Activated CD4-positive, alpha-beta memory T cell treated with anti-CD3 and anti-CD28 coated beads for 36 hours (primary cell): ENCODE results near the gene DKKL1. TPM values are rescaled to one million over a fixed set of nuclear protein-coding genes. Genes with fewer than 3 reads are reported as not detected.
A peak's percentile ranks its signal among the peaks of the same experiment; 100 is the strongest.
"Not testable (repeated sequence)": the region's sequence is repeated elsewhere in the genome, so short reads cannot be mapped to it uniquely, and the experiment has no call there.

Source experiments
- CTCF ChIA-PET: fragments of 350-600 bp; sonication (Branson Sonifier 250); formaldehyde crosslinking; loops from one replicate; lab custom pipeline; 2021; ENCODE audit warnings: antibody characterized with exemption, inconsistent platforms; lab: Charles Lee
- POLR2A ChIA-PET: fragments of 350-600 bp; sonication (Branson Sonifier 250); formaldehyde crosslinking; loops from one replicate; lab custom pipeline; 2021; ENCODE audit warnings: antibody characterized with exemption; lab: Charles Lee
- DNase-seq: peaks from one replicate; pipeline ENCODE4 v3.0.0-alpha.2; 2020
- H3K27ac Mint-ChIP-seq: one replicate; pipeline ENCODE4 v1.8.0; 2021; ENCODE audit warnings: mixed read lengths
- H3K27me3 Mint-ChIP-seq: one replicate; pipeline ENCODE4 v1.8.0; 2021; ENCODE audit warnings: mixed read lengths
- H3K36me3 Mint-ChIP-seq: one replicate; pipeline ENCODE4 v1.8.0; 2021; ENCODE audit warnings: mixed read lengths
- H3K4me1 Mint-ChIP-seq: one replicate; pipeline ENCODE4 v1.8.0; 2021; ENCODE audit warnings: low read depth, mixed read lengths
- H3K4me3 Mint-ChIP-seq: one replicate; pipeline ENCODE4 v1.8.0; 2021; ENCODE audit warnings: mild to moderate bottlenecking, mixed read lengths
- H3K9me3 Mint-ChIP-seq: one replicate; pipeline ENCODE4 v1.8.0; 2021; ENCODE audit warnings: mixed read lengths
- intact Hi-C: fragments of 100-400 bp; cut with micrococcal nuclease; formaldehyde crosslinking; loops from one replicate; pipeline ENCODE4 v1.15.1; 2023
- total RNA-seq, 2 experiments: library from RNA; stranded (reverse); gene quantifications; one replicate each; pipeline ENCODE4 v1.2.3, GENCODE V29; 2021

DKKL1 gene
- total RNA-seq, 2 experiments from 2014 or later = not detected

DNA sequence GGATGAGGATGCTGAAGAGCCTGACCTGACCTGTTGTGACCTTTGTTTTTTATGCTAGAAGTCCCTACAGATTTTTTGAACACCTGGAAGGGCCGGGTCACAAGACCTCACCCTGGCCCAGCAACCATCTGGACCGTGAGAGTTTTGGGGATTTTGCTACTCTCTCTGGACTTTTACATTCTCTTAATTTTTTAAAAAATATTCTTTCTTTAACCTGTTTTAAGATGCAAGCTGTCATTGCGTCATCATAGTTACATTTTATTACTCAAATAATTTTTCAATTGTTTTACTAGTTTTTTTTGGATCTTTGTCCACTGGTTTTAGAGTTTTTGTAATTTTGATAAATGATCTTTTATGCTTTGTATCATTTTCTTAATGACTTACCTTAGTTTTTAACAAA is 7.5 kb downstream of the DKKL1 start:
- peaks cover 13% of the 10 kb centered on the region for H3K9me3 Mint-ChIP-seq
- no peak overlapping the region for H3K4me3 Mint-ChIP-seq
- H3K4me1 Mint-ChIP-seq = no peaks in the 10 kb centered on the region
- ChIA-PET CTCF (interaction anchor here (1.2 to 1.4 kb wide), 2 partner anchors 21 to 98 kb away, joined by 3 read pairs; no protein-coding TSS in a partner anchor), POLR2A (no interaction called here)
- H3K27me3 Mint-ChIP-seq = peaks cover 7% of the 10 kb centered on the region
- intact Hi-C loops = no loop called here
- H3K27ac Mint-ChIP-seq = no peak overlapping the region
- no peak for DNase-seq
- H3K36me3 Mint-ChIP-seq = peaks cover 8% of the 10 kb centered on the region

- CTCF ChIA-PET, H3K27ac Mint-ChIP-seq, H3K4me3 Mint-ChIP-seq, intact Hi-C loops, H3K36me3 Mint-ChIP-seq, DNase-seq, H3K27me3 Mint-ChIP-seq, POLR2A ChIA-PET, H3K4me1 Mint-ChIP-seq: not testable (repeated sequence)
- peaks cover 13% of the 10 kb centered on the region for H3K9me3 Mint-ChIP-seq
Observed at GRCh38 chr19:49373174-49373573, 9.5 kb downstream of the DKKL1 start.

DNA sequence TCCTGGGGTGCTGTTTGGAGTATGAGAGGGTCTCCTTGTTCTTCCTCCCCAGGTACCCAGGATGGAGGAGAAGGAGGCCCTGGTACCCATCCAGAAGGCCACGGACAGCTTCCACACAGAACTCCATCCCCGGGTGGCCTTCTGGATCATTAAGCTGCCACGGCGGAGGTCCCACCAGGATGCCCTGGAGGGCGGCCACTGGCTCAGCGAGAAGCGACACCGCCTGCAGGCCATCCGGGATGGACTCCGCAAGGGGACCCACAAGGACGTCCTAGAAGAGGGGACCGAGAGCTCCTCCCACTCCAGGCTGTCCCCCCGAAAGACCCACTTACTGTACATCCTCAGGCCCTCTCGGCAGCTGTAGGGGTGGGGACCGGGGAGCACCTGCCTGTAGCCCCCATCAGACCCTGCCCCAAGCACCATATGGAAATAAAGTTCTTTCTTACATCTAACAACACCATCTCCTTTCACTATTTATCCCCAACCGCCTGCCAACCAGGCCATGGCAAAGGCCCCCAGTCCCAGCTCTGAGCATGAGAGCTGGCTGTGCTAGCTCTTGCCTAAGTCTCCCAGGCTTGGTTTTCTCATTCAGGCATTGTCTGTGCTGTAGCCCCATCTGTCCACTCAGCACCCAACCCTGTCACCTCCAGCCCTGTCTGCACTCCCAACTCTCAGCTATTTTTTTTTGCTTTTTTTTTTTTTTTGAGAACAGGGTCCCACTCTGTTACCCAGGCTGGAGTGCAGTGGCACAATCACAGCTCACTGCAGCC is 11.2 kb downstream of the DKKL1 start:
- H3K4me1 Mint-ChIP-seq = no peaks in the 10 kb centered on the region
- peaks cover 1% of the 10 kb centered on the region for H3K9me3 Mint-ChIP-seq
- H3K36me3 Mint-ChIP-seq = no peaks in the 10 kb centered on the region
- no peak for DNase-seq
- ChIA-PET POLR2A (no interaction called here), CTCF (interaction anchor here (0.6 to 1.2 kb wide), 2 partner anchors 17 to 74 kb away, joined by 4 read pairs; no protein-coding TSS in a partner anchor)
- no peak overlapping the region for H3K4me3 Mint-ChIP-seq
- H3K27me3 Mint-ChIP-seq = peaks cover 2% of the 10 kb centered on the region
- no peak overlapping the region for H3K27ac Mint-ChIP-seq
- intact Hi-C loops = no loop called here

DNA sequence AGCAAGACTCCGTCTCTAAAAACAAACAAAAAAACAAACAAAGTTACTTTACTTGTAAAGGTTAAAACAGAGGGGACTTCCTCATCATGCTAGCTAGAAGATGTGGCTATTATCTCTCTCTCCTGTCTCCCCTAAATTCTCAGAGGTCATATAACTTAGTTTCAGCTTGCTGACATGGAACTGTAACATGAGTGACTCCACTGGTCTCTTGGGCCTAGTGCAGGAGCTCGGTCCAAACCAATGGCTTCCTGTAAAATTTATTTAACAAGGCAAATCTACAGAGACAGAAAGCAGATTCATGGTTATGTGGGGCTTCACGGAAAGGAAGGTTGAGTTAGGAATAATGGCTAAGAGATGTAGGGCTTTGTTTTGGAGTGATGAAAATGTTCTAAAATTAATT is 14.8 kb downstream of the DKKL1 start:
- Mint-ChIP-seq H3K9me3 (peaks cover 6% of the 10 kb centered on the region), H3K4me3 (no peak overlapping the region), H3K36me3 (no peaks in the 10 kb centered on the region), H3K4me1 (no peaks in the 10 kb centered on the region), H3K27ac (no peak overlapping the region), H3K27me3 (peaks cover 2% of the 10 kb centered on the region)
- CTCF ChIA-PET = interaction anchor here (0.8 kb wide), 1 partner anchor 73 kb away, joined by 3 read pairs; the partner anchor contains the start of gene PIH1D1
- DNase-seq = no peak
- intact Hi-C loops = no loop called here
- POLR2A ChIA-PET = no interaction called here

- ChIA-PET CTCF (interaction anchor here (0.9 kb wide), 1 partner anchor 125 kb away, joined by 3 read pairs; no protein-coding TSS in a partner anchor), POLR2A (no interaction called here)
- DNase-seq = no peak
- peaks cover 2% of the 10 kb centered on the region for H3K27me3 Mint-ChIP-seq
- H3K4me3 Mint-ChIP-seq = no peak overlapping the region
- H3K27ac Mint-ChIP-seq = no peak overlapping the region
- H3K4me1 Mint-ChIP-seq = no peaks in the 10 kb centered on the region
- intact Hi-C loops = no loop called here
- H3K36me3 Mint-ChIP-seq = no peaks in the 10 kb centered on the region
- peaks cover 6% of the 10 kb centered on the region for H3K9me3 Mint-ChIP-seq
Observed at GRCh38 chr19:49380391-49380790, 16.7 kb downstream of the DKKL1 start.

DNA sequence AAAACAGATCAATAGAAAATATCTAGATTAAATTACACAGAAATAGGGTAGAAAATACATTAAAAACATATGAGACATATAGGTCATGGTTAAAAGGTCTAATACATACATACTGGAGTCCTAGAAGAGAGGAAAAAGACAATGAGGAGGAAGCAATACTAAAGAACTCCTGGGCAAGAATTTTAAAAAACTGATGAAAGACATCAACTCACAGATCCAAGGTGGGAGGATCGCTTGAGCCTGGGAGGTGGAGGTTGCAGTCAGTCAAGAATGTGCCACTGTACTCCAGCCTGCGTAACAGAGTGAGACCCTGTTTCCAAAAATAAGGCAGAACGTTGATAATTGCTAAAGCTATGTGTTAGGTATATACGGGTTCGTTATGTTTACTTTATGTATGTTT is 19.0 kb downstream of the DKKL1 start:
- H3K9me3 Mint-ChIP-seq = peaks cover 6% of the 10 kb centered on the region
- H3K4me3 Mint-ChIP-seq = no peak overlapping the region
- H3K36me3 Mint-ChIP-seq = no peaks in the 10 kb centered on the region
- H3K27ac Mint-ChIP-seq = no peak overlapping the region
- peaks cover 3% of the 10 kb centered on the region for H3K4me1 Mint-ChIP-seq
- CTCF ChIA-PET = interaction anchor here (1.4 to 1.6 kb wide), 2 partner anchors 9 to 81 kb away, joined by 4 to 9 read pairs; no protein-coding TSS in a partner anchor
- POLR2A ChIA-PET = no interaction called here
- no peak for DNase-seq
- no peaks in the 10 kb centered on the region for H3K27me3 Mint-ChIP-seq
- intact Hi-C loops = no loop called here

- H3K9me3 Mint-ChIP-seq = peaks cover 6% of the 10 kb centered on the region
- CTCF ChIA-PET = interaction anchor here (1.4 to 1.6 kb wide), 2 partner anchors 8 to 82 kb away, joined by 4 to 9 read pairs; no protein-coding TSS in a partner anchor
- POLR2A ChIA-PET = interaction anchor here (0.6 kb wide), 1 partner anchor 13 kb away, joined by 3 read pairs; no protein-coding TSS in a partner anchor
- no peak for DNase-seq
- no peak overlapping the region for H3K27ac Mint-ChIP-seq
- H3K4me1 Mint-ChIP-seq = peaks cover 9% of the 10 kb centered on the region
- H3K27me3 Mint-ChIP-seq = no peaks in the 10 kb centered on the region
- intact Hi-C loops = no loop called here
- no peaks in the 10 kb centered on the region for H3K36me3 Mint-ChIP-seq
- H3K4me3 Mint-ChIP-seq = no peak overlapping the region
Observed at GRCh38 chr19:49383599-49383998, 19.9 kb downstream of the DKKL1 start.

DNA sequence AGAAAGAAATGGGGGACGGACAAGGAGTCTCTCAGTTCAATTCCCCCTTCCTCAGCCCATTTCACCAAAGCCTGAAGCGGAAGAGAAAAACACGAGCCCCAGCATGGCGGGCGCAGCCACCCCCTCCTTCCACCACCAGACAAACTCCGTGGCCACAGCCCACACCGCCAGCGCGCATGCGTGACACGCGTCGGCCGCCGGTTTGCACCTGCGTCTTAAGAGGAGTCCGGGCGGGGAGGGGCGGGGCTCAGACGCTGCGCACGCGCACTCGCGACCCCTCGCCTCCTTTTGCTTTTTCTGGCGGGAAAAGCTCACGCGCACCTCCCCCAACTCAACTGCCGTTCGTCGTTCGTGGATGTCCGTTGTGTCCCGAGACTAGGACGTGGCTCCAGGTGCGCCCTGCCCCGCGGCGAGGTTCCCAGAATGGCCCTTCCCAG is 24.3 kb downstream of the DKKL1 start, which contains the start of gene KASH5:
Gene KASH5 (plus strand): TSS at position 314 of the 437 bp plus-strand sequence. CDS start 2,635 bp downstream, outside the sequence.
- DNase-seq = peak; percentile 94
- intact Hi-C loops = no loop called here
- Mint-ChIP-seq H3K9me3 (no peaks in the 10 kb centered on the region), H3K27ac (peak within 1 kb of the TSS; percentile 84), H3K4me1 (peaks cover 19% of the 10 kb centered on the region), H3K27me3 (peaks cover 2% of the 10 kb centered on the region), H3K36me3 (no peaks in the 10 kb centered on the region), H3K4me3 (peak within 1 kb of the TSS; percentile 61)
- CTCF ChIA-PET = no interaction called here
- POLR2A ChIA-PET = no interaction called here

- Mint-ChIP-seq H3K9me3 (no peaks in the 10 kb centered on the region), H3K27me3 (peaks cover 2% of the 10 kb centered on the region), H3K4me1 (peaks cover 19% of the 10 kb centered on the region), H3K36me3 (no peaks in the 10 kb centered on the region), H3K27ac (no peak overlapping the region), H3K4me3 (no peak overlapping the region)
- intact Hi-C loops = no loop called here
- DNase-seq = no peak
- POLR2A ChIA-PET = no interaction called here
- CTCF ChIA-PET = interaction anchor here (0.9 to 4.1 kb wide), 3 partner anchors 55 to 86 kb away, joined by 4 to 40 read pairs (median 22); no protein-coding TSS in a partner anchor
Observed at GRCh38 chr19:49389406-49389805, 25.7 kb downstream of the DKKL1 start.

GRCh38 chr19:49390131-49390928 is 26.7 kb downstream of the DKKL1 start:
- CTCF ChIA-PET = interaction anchor here (1.1 to 4.1 kb wide), 10 partner anchors 16 to 89 kb away, joined by 3 to 48 read pairs (median 12); partner anchors contain the start of genes PIH1D1 and SLC17A7
- no peak overlapping the region for H3K27ac Mint-ChIP-seq
- POLR2A ChIA-PET = no interaction called here
- peaks cover 19% of the 10 kb centered on the region for H3K4me1 Mint-ChIP-seq
- H3K4me3 Mint-ChIP-seq = peak overlapping the region; percentile 16
- peaks cover 2% of the 10 kb centered on the region for H3K27me3 Mint-ChIP-seq
- no peaks in the 10 kb centered on the region for H3K9me3 Mint-ChIP-seq
- DNase-seq = no peak
- H3K36me3 Mint-ChIP-seq = no peaks in the 10 kb centered on the region
- intact Hi-C loops = no loop called here

GRCh38 chr19:49390929-49391359 is 27.3 kb downstream of the DKKL1 start:
- Mint-ChIP-seq H3K27me3 (peaks cover 2% of the 10 kb centered on the region), H3K36me3 (no peaks in the 10 kb centered on the region), H3K4me1 (peaks cover 19% of the 10 kb centered on the region), H3K4me3 (no peak overlapping the region), H3K9me3 (no peaks in the 10 kb centered on the region), H3K27ac (no peak overlapping the region)
- DNase-seq = no peak
- intact Hi-C loops = no loop called here
- ChIA-PET CTCF (interaction anchor here (0.5 to 4.1 kb wide), 18 partner anchors 8 to 176 kb away, joined by 3 to 48 read pairs (median 6); partner anchors contain the start of genes ALDH16A1, PIH1D1 and SLC17A7), POLR2A (no interaction called here)
